IPS DF 4.7 (cell line): ENCODE results near the gene ARHGDIA.

ENCODE experiments used
- DNase-seq: peaks from one replicate; pipeline ENCODE4 v3.0.0-alpha.2; 2013; ENCODE audit warnings: low spot score; ENCODE audit errors: extremely low read depth

ARHGDIA gene

DNA sequence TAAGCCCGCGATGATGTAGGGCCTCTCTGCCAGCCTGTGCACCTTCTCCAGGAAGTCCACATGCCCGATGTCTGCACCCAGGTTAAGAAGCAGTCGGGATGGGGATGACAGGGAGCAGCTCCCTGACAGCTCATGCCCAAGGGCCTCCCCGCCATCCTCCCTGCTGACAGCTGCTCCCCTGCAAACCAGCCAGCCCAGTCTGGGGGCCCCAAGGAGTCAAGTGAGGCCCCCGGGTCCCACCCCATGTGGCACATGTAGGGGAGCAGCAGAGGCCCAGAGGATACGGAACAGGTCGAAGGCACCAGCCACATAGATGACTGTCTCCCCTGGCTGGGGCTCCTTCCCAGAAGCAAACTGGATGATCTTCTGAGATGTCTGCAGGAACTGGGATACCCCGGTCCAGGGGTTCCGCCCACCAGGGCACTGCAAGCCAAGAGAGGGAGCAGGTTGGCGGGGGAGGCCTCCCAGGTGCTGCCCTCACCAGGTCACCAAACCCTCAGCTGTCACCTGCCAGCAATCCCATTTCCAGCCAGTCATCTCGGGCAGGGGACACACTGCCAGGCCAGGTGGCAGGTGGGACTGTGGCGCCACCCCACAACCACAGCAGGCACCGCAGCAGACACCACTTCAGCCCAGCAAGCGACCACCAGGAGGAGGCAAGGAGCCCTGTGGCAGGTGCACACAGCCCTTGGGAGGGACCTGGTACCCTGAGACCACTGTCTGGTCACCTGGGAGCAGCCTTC is 35.5 kb upstream of the ARHGDIA start:
- no peak for DNase-seq

GRCh38 chr17:81905993-81906392 is 34.9 kb upstream of the ARHGDIA start:
- DNase-seq: no peak

- DNase-seq: no peak
Measured at GRCh38 chr17:81905424-81905875, 34.3 kb upstream of the ARHGDIA start.

DNA sequence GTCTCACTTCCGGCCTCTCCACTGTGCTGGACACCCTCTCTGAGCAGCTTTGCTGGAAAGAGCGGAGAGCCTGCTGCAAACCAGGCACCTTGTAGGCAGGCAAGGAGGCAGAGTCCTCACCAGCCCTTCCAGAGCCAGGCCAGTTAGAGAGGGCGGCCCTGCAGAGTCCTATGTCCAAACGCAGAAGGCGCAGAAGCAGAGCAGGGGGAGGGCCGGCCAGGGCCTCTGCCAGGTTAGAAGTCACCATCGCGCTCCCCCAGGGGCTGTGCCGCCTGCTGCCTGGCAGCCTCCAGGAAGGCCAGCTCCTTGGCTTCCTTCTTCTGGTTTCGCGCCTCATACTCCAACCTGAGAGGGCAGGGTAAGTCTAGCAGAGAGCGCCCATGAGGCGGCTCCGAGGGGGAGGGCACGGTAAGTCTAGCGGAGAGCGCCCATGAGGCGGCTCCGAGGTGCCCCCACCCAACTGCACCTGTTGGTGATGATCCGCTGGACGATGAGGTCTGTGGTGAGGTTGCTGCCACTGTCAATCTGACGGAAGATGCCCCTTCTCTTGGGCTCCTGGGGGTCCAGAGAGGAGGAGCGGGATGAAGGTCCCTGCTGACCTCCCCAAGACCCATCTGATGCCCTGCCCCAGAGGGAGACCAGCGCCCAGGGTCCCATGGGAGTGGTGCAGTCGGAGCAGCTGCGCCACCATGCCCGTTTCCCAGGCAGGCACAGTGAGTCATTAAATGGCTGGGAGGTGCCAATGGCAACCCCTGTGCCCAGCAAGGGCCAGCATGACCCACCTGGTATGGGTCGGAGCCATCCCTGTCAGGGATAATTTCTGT is 33.7 kb upstream of the ARHGDIA start:
- no peak for DNase-seq

GRCh38 chr17:81903896-81904599 is 32.9 kb upstream of the ARHGDIA start:
- DNase-seq: no peak

GRCh38 chr17:81903415-81903831 is 32.3 kb upstream of the ARHGDIA start:
- no peak for DNase-seq

DNA sequence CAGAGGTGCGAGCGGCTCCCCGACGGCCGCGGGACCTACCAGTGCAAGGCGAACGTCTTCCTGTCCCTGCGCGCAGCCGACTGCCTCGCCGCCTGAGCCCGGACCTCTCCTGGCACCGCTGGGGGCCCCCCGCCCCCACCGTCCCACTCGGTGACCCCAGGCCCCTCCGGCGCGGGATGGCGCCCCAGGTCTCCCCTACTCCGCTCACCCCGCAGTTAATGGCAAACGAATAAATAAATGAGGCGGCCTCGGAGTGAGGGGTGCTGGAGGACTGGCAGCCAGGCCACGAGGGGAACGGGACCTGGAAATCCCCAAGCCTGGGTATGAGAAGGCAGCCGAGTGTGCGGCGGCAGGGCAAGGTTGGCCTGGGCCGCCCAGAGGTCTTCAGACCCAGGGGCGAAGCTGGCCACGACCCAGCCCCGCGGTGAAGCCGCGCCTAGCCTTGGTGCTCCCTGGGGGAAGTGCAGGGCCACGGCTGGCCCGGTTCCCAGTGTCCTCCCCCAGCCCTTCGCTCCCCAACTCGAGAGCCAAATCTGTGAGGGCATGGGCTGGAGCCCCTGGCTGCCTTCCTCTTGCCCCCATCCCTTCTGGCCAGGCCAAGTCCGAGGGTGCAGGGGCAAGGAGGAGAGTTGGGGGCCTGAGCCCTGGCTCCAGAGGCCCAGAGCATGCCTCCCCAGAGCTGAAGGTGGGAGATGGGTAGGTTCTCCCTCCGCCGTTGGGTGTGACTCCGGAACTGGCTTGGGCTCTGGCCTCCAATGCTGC is 31.7 kb upstream of the ARHGDIA start:
- no peak for DNase-seq

DNA sequence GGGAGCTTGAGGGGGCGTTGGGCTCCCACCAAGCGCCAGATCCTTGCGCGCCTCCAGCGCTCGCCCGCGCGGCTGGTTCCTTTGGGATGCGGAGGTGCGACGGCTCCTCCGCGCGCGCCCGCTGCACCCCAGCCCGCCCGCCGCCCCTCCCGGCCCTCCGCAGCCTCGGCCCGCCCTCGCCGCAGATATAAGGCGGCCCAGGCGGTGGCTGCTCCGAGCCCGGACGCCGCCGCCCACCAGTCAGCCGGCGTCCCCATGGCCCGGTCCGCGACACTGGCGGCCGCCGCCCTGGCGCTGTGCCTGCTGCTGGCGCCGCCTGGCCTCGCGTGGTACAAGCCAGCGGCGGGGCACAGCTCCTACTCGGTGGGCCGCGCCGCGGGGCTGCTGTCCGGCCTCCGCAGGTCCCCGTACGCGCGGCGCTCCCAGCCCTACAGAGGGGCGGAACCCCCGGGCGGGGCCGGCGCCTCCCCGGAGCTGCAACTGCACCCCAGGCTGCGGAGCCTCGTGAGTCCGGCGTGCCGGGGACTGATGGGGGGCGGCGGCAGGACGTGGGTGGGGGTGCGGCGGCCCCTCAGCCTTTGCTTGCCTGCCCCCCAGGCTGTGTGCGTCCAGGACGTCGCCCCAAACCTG is 31.0 kb upstream of the ARHGDIA start, which contains the start of gene NPB:
TSS of gene NPB (plus strand) at position 216 of the 630 bp plus-strand sequence. CDS start at position 256, 40 bp downstream.
- DNase-seq: no peak

DNA sequence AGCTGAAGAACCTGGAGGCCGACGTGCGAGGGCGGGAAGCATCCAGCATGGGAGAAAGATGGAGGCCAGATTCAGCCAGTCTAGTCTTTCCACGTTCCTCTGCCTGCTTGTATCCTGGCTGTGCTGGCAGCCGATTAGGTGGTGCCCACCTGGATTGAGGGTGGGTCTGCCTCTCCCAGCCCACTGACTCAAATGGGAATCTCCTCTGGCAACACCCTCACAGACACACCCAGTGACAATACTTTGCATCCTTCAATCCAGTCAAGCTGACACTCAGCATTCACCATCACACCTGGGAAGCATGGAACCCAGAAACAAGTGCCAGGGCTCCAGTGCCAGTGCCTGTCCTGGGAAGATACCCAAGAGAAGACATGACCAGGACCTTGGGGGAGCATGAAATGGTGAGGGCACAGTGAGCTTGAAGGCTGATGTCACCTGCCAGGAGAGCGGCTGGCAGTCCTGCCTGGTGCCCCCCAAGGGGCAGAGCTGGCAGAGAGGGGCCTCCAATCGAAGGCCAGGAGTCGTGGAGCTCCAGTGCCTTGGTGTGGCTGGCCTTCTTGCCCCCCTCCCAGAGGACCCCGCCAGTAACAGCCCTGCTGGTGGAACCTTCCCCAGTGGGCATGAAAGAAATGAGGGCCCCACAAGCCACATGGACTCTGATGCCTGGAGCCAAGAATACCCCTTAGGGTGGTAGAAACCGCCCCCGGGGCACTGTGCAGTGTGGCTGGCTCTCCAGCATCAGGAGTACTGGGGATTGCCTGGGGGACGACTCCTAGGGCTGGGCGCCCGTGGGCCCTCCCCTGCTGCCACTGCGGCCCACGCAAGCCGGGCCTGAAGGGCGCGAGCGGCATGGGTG is 30.3 kb upstream of the ARHGDIA start:
- no peak for DNase-seq

- DNase-seq: no peak
Measured at GRCh38 chr17:81900181-81900820, 29.2 kb upstream of the ARHGDIA start.

- no peak for DNase-seq
Measured at GRCh38 chr17:81899514-81900166, 28.5 kb upstream of the ARHGDIA start.

GRCh38 chr17:81898885-81899284 is 27.7 kb upstream of the ARHGDIA start:
- no peak for DNase-seq

DNA sequence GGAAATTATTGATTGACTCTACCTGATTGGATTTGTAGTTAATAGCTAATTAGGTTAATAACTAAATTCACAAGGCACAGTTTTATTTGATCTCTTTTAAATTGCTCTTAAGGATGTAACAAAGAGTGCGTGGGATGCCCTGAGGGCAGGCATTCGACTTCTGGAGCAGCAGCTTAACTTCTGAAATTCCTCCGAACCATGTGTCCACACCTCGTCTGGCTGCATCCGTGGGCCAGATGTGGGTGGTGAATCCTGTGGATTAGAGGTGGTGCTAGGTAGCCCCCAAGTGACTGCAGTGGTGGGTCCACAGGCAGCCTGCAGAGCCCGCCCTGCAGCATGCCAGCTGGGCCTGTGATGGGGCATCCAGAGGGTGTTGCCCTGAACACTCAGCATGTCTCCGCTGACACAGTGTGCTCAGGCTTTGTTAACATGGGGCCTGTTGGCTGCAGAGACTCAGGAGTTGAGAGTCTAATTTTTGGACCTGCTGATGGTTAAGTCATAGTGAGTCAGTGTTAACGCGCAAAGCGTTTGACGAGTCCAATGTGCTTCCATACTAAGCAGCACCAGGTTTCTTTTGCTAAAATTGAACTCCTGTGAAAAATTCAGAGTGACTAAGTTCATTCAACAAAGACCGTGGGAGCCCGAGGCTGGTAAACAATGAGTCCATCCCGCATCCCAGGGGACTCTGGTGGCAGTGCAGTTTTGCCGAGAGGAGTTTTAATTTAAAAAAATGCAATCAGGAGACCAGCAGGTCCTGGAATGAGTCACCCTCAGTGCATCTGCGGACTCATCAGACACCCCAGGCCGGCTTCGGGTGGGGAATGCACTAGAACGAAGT is 27.1 kb upstream of the ARHGDIA start:
- DNase-seq: no peak

GRCh38 chr17:81895400-81895799 is 24.3 kb upstream of the ARHGDIA start:
- no peak for DNase-seq

GRCh38 chr17:81891303-81891552 is 20.1 kb upstream of the ARHGDIA start:
- DNase-seq: no peak

- no peak for DNase-seq
Measured at GRCh38 chr17:81890447-81891302, 19.5 kb upstream of the ARHGDIA start.

- DNase-seq: no peak
Measured at GRCh38 chr17:81889602-81890001, 18.5 kb upstream of the ARHGDIA start.
